GM12878 (cell line): Measurements from ENCODE around the gene IRF8. TPM values are rescaled to one million over a fixed set of nuclear protein-coding genes. Genes with fewer than 3 reads are reported as not detected.

Experiments used
- ATAC-seq: fragments of 200-7000 bp; cut with Tn5 transposase; 3 replicates; pipeline ENCODE4 v1.9.1; 2020; ENCODE audit warnings: mild to moderate bottlenecking, moderate library complexity
- BruUV-seq: library from RNA; stranded (reverse); fragments of 400-500 nt; replicated peaks from 2 replicates; lab custom pipeline; 2021; lab: Mats Ljungman, UMichigan
- CTCF ChIA-PET: fragments of 300-600 bp; sonication (Branson Sonifier 250); formaldehyde crosslinking; extraction: SDS; loops from one replicate; lab custom pipeline; 2021; ENCODE audit warnings: inconsistent platforms; lab: Yijun Ruan, JAX
- POLR2A ChIA-PET: fragments of 350-600 bp; formaldehyde crosslinking; extraction: SDS; loops from one replicate; lab custom pipeline; 2021; ENCODE audit warnings: inconsistent platforms; lab: Charles Lee
- RAD21 ChIA-PET: fragments of 300-600 bp; sonication (Branson Sonifier 250); formaldehyde crosslinking; loops from one replicate; lab custom pipeline; 2023; ENCODE audit warnings: antibody characterized with exemption; ENCODE audit not compliant: unreplicated experiment; lab: Charles Lee
- SMC1A ChIA-PET: fragments of 300-600 bp; sonication (Branson Sonifier 250); formaldehyde crosslinking; loops from one replicate; lab custom pipeline; 2023; ENCODE audit not compliant: unreplicated experiment, uncharacterized antibody; lab: Charles Lee
- DNase-seq: peaks from one replicate; pipeline ENCODE4 v3.0.0-alpha.2; 2011; ENCODE audit warnings: low read depth, low spot score
- FAIRE-seq: peaks from 3 replicates; lab custom pipeline; 2011; peaks lifted over from hg19 to GRCh38; lab: Jason Lieb, UNC
- H2AFZ ChIP-seq: 2 replicates; pipeline ENCODE4 v1.6.0; 2011; ENCODE audit warnings: low read depth, low read length, control low read depth; ENCODE audit not compliant: control insufficient read depth
- H3K27ac ChIP-seq: 2 replicates; pipeline ENCODE4 v1.5.1; 2011; ENCODE audit warnings: control low read depth; ENCODE audit not compliant: control insufficient read depth, insufficient read depth
- H3K27me3 ChIP-seq, 2 experiments: replicated peaks in 1 of 2; 2 replicates each; pipeline versions ENCODE4 v1.6.0 to v1.6.1; 2011; ENCODE audit warnings: low read length in 1 of 2; ENCODE audit not compliant: control insufficient read depth in 2 of 2, insufficient read depth in 2 of 2
- H3K36me3 ChIP-seq, 2 experiments: 2 replicates each; pipeline ENCODE4 v1.5.1; 2011; ENCODE audit warnings: low read length in 1 of 2; ENCODE audit not compliant: control insufficient read depth in 2 of 2, insufficient read depth in 2 of 2
- H3K4me1 ChIP-seq: 2 replicates; pipeline ENCODE4 v1.6.1; 2011; ENCODE audit warnings: mild to moderate bottlenecking, low read length, moderate library complexity, mixed read lengths; ENCODE audit not compliant: control insufficient read depth, insufficient read depth
- H3K4me2 ChIP-seq: 2 replicates; pipeline ENCODE4 v1.6.0; 2011; ENCODE audit warnings: control low read depth; ENCODE audit not compliant: control insufficient read depth, insufficient read depth
- H3K4me3 ChIP-seq: fragments of 200-600 bp; sonication (generic); 2 replicates; pipeline ENCODE4 v1.5.1; 2016
- H3K79me2 ChIP-seq: 2 replicates; pipeline ENCODE4 v1.6.0; 2011; ENCODE audit warnings: low read length; ENCODE audit not compliant: control insufficient read depth, insufficient read depth
- H3K9ac ChIP-seq: 2 replicates; pipeline ENCODE4 v1.8.0; 2011; ENCODE audit warnings: low read length, control low read depth, mixed read lengths; ENCODE audit not compliant: control insufficient read depth, insufficient read depth
- H3K9me3 ChIP-seq: replicated peaks from 3 replicates; pipeline ENCODE4 v1.5.1; 2011; ENCODE audit warnings: mild to moderate bottlenecking, low read length; ENCODE audit not compliant: control insufficient read depth, insufficient read depth
- H4K20me1 ChIP-seq: 2 replicates; pipeline ENCODE4 v1.6.0; 2011; ENCODE audit not compliant: control insufficient read depth, insufficient read depth
- BCL11A ChIP-seq: IDR thresholded peaks from 2 replicates; pipeline ENCODE4 v1.6.1; 2011; ENCODE audit warnings: low read depth, low read length
- BCL3 ChIP-seq: IDR thresholded peaks from 2 replicates; pipeline ENCODE4 v1.6.1; 2011; ENCODE audit warnings: borderline replicate concordance, low read depth, mild to moderate bottlenecking, moderate library complexity, low read length; ENCODE audit not compliant: insufficient read depth, poor library complexity, severe bottlenecking
- MEF2B ChIP-seq: fragments of 450-650 bp; IDR thresholded peaks from 2 replicates; pipeline ENCODE4 v1.6.1; 2018; ENCODE audit warnings: mild to moderate bottlenecking, moderate library complexity; ENCODE audit not compliant: partially characterized antibody, poor library complexity, severe bottlenecking
- MTA2 ChIP-seq: fragments of 450-650 bp; IDR thresholded peaks from 2 replicates; pipeline ENCODE4 v1.6.1; 2016; ENCODE audit warnings: low read depth, mild to moderate bottlenecking, moderate library complexity
- MYB ChIP-seq: fragments of 150-350 bp; IDR thresholded peaks from 2 replicates; pipeline ENCODE4 v1.6.1; 2014; ENCODE audit warnings: mild to moderate bottlenecking, low read depth, low read length, borderline replicate concordance
- NFXL1 ChIP-seq: fragments of 450-650 bp; IDR thresholded peaks from 2 replicates; pipeline ENCODE4 v1.6.1; 2017; ENCODE audit warnings: antibody characterized with exemption, mild to moderate bottlenecking, borderline replicate concordance
- NKRF ChIP-seq: fragments of 450-650 bp; conservative IDR thresholded peaks from 2 replicates; pipeline ENCODE4 v1.6.1; 2017; ENCODE audit warnings: mild to moderate bottlenecking, moderate library complexity
- NRF1 ChIP-seq: conservative IDR thresholded peaks from 2 replicates; pipeline ENCODE4 v1.6.1; 2011; ENCODE audit warnings: mild to moderate bottlenecking, low read depth, low read length, improper control_type of control experiment
- SREBF2 ChIP-seq: IDR thresholded peaks from 2 replicates; pipeline ENCODE4 v1.6.1; 2012; ENCODE audit warnings: mild to moderate bottlenecking, low read length
- YY1 ChIP-seq: IDR thresholded peaks from 2 replicates; pipeline ENCODE4 v1.6.1; 2011; ENCODE audit warnings: low read depth, mild to moderate bottlenecking, low read length
- WGBS: methylation state at CpG from one replicate; pipeline ENCODE4 v1.1.6; 2016; ENCODE audit warnings: low lambda C conversion rate; ENCODE audit not compliant: insufficient replicate concordance, insufficient coverage; ENCODE audit errors: missing lambda C conversion rate; 5-methylcytosine and 5-hydroxymethylcytosine counted together
- in situ Hi-C: fragments of 300-500 bp; cut with MboI; formaldehyde crosslinking; loops from 9 replicates; pipeline ENCODE4 v1.14.3; 2018; ENCODE audit warnings: mixed read lengths
- intact Hi-C: fragments of 100-400 bp; cut with micrococcal nuclease; formaldehyde crosslinking; loops from one replicate; pipeline ENCODE4 v1.14.2; 2022; ENCODE audit not compliant: unreplicated experiment
- polyA plus RNA-seq, 11 experiments: library from polyadenylated mRNA; depleted of rRNA in 4 of 11; unstranded in 6 of 11; stranded (reverse) in 5 of 11; fragments of >200 nt; fragmentation: Nextera tagmentation in 4 of 11; fragmentation: Illumina TruSeq in 1 of 11; extraction: Ambion mirVana in 4 of 11; extraction: Trizol in 1 of 11; gene quantifications; 1 replicate in 1 of 11; 2 replicates in 10 of 11; pipeline versions ENCODE4 v1.2.1 to v1.2.3, GENCODE V29; 2011 to 2016; ENCODE audit warnings: inconsistent platforms in 2 of 11, missing spikeins in 2 of 11, low read depth in 1 of 11
- total RNA-seq, 4 experiments: library from RNA; depleted of rRNA in 3 of 4; stranded (reverse); fragments of >200 nt in 3 of 4; fragmentation: Illumina TruSeq in 1 of 4; extraction: Trizol in 1 of 4; gene quantifications; 2 replicates each; pipeline versions ENCODE4 v1.2.1 to v1.2.3, GENCODE V29; 2013 to 2021
- TF ChIP-seq, protein P1 (sequence below), 3 experiments: IDR thresholded peaks in 2 of 3; conservative IDR thresholded peaks in 1 of 3; 2 replicates each; pipeline ENCODE4 v1.5.1; 2011; ENCODE audit warnings: low read depth in 3 of 3, low read length in 3 of 3, mild to moderate bottlenecking in 3 of 3, control low read depth in 2 of 3, moderate library complexity in 2 of 3, inconsistent platforms in 1 of 3, mixed read lengths in 1 of 3; ENCODE audit not compliant: control insufficient read depth in 2 of 3, insufficient read depth in 1 of 3; ENCODE audit errors: extremely low read depth in 1 of 3
- TF ChIP-seq, protein P2 (sequence below): fragments of 450-650 bp; IDR thresholded peaks from 2 replicates; pipeline ENCODE4 v1.6.1; 2017; ENCODE audit warnings: mild to moderate bottlenecking, low read depth, inconsistent platforms; ENCODE audit not compliant: poor library complexity, severe bottlenecking

IRF8 gene
- total and polyA plus RNA-seq, 10 of the 15 experiments (the other 5 are each of a cell fraction or from before 2014, with no cell fraction given): 17.1 to 237 (median 172) TPM

DNA sequence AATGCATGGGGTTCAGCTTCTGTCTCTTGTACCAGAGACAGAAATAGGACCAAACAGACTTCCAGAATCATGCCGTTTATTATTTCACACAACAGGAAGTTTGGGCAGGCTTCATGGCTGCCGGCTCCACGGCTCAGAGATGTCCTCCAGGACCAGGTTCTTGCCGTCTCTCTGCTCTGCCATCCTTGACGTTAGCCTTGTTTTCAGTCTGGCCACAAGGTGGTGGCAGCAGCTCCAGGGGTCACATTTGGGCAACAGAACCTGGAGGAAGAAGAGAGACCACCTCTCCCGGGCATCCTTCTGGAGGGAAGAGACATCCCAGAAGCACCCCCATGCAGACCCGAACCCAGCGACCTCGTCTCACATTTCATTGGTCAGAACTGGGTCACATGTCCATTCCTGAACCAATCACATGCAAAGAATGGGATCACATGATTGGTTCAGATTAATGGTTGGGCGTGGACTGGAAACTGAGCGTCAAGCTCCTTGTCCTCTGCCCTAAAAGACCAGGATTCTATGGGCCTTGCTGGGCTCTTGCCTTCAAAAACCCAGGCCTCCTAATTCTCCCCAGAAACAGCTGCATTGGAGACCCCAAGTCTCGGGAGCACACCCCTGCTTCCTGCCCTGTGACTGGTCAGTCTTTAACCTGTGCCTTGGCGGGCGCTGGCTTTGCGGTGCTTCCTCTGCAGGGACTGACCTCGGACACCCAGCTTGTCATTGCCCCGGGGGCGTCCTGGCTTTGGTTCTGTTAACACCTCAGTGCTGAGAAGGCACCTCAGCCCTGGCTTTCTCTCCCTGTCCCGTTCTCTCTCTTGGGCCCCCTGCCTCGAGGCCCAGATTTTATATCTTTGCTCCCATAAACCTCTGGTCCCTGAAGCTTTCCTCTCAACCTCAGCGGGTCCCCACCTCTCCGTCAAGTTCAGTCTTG is 63.3 kb downstream of the IRF8 start (continued):
- TF ChIP-seq, protein P1, sequence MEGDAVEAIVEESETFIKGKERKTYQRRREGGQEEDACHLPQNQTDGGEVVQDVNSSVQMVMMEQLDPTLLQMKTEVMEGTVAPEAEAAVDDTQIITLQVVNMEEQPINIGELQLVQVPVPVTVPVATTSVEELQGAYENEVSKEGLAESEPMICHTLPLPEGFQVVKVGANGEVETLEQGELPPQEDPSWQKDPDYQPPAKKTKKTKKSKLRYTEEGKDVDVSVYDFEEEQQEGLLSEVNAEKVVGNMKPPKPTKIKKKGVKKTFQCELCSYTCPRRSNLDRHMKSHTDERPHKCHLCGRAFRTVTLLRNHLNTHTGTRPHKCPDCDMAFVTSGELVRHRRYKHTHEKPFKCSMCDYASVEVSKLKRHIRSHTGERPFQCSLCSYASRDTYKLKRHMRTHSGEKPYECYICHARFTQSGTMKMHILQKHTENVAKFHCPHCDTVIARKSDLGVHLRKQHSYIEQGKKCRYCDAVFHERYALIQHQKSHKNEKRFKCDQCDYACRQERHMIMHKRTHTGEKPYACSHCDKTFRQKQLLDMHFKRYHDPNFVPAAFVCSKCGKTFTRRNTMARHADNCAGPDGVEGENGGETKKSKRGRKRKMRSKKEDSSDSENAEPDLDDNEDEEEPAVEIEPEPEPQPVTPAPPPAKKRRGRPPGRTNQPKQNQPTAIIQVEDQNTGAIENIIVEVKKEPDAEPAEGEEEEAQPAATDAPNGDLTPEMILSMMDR (IDR thresholded peaks at IDR 0.05 in 2 of 3, conservative IDR thresholded peaks at IDR 0.05 in 1 of 3; ENCODE audit: control insufficient read depth in 2 of 3, extremely low read depth in 1 of 3, insufficient read depth in 1 of 3, low read depth in 3 of 3, low read length in 3 of 3): 0 out of 6 replicates have a peak, but pooled peaks of 1 of the 3 experiments have one; percentile 15
- TF ChIP-seq NFXL1: no peak
- TF ChIP-seq, protein P2, sequence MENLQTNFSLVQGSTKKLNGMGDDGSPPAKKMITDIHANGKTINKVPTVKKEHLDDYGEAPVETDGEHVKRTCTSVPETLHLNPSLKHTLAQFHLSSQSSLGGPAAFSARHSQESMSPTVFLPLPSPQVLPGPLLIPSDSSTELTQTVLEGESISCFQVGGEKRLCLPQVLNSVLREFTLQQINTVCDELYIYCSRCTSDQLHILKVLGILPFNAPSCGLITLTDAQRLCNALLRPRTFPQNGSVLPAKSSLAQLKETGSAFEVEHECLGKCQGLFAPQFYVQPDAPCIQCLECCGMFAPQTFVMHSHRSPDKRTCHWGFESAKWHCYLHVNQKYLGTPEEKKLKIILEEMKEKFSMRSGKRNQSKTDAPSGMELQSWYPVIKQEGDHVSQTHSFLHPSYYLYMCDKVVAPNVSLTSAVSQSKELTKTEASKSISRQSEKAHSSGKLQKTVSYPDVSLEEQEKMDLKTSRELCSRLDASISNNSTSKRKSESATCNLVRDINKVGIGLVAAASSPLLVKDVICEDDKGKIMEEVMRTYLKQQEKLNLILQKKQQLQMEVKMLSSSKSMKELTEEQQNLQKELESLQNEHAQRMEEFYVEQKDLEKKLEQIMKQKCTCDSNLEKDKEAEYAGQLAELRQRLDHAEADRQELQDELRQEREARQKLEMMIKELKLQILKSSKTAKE: no peak

GRCh38 chr16:85963753-85964285 is 64.9 kb downstream of the IRF8 start:
- FAIRE-seq: no peak
- Histone ChIP-seq H3K9me3 (no peaks in the 10 kb centered on the region; the same call in 2 of the 3 replicates), H3K9ac (no peak overlapping the region), H3K4me2 (no peak overlapping the region), H3K27me3 (no peaks in the 10 kb centered on the region), H3K4me3 (no peak overlapping the region), H3K79me2 (no peaks in the 10 kb centered on the region), H2AFZ (no peak overlapping the region), H3K36me3 (no peaks in the 10 kb centered on the region), H4K20me1 (no peaks in the 10 kb centered on the region), H3K27ac (no peak overlapping the region), H3K4me1 (peaks cover 27% of the 10 kb centered on the region)
- ChIA-PET POLR2A (interaction anchor here (0.6 to 1.5 kb wide), 2 partner anchors 14 to 30 kb away, joined by 3 to 5 read pairs; no protein-coding TSS in a partner anchor), RAD21 (no interaction called here), SMC1A (interaction anchor here (0.8 kb wide), 1 partner anchor 18 kb away, joined by 3 read pairs; no protein-coding TSS in a partner anchor), CTCF (interaction anchor here (0.9 kb wide), 1 partner anchor 9 kb away, joined by 3 read pairs; no protein-coding TSS in a partner anchor)
- BruUV-seq: no TSS peak
- DNase-seq: no peak
- WGBS: 71% methylated on average over 10 of the region's 10 CpGs
- no peak for ATAC-seq
- intact Hi-C loops (no loop called here), in situ Hi-C loops (no loop called here)
- TF ChIP-seq MTA2 (no peak), NRF1 (no peak), MEF2B (no peak), YY1 (no peak), BCL3 (no peak), MYB (no peak), NKRF (no peak), SREBF2 (no peak), BCL11A (no peak)
